ENCODE data around the gene PHRF1. TPM values are rescaled to one million over a fixed set of nuclear protein-coding genes. Genes with fewer than 3 reads are reported as not detected.

PHRF1 gene
- total RNA-seq, 4 donors from 2014 or later: 24.5 to 38.2 (median 28.7) TPM

DNA sequence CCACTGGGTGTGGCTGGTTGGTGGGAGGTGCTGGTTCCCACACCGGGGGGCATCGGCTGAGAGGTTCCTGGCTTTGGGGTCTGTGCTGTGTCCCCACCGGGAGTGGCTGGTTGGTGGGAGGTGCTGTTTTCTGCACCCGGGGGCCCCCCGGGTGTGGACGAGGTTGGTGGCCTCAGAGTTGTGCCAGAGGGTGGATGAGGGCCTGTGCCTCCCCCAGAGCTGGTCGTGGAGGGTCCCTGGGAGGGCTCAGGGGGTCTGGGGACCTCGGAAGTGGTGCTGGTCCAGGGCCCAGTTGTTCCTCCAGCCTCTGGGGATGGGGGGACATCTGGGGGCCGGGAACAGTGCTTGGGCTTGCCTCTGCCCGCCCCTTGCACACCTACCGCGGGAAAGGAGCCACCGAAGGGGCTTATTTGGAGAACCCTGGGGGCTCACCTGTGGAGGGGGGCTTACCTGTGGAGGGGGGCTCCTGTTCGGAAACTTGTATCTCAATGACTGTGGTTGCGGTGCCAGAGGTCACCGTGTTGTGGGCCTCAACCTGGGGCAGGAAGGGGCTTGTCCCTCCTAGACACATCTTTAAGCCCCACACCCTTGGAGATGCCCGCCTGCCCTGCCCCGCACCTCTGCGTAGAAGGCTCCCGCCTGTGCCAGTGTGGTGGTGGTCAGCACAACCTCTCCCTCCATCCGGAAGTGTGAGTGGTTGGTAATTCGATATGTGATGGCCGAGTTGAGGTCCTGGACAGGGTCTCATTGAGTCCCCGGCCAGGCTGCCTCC is 42.8 kb downstream of the PHRF1 start:
- H3K9me3 ChIP-seq: no peaks in the 10 kb centered on the region
- H3K4me3 ChIP-seq: no peak overlapping the region
- intact Hi-C loops (cut with DNase I): no loop called here
- H3K27me3 ChIP-seq: peaks cover 0 to 11% (median 0%) of the 10 kb centered on the region in 4 donors
- peaks cover 0 to 55% (median 33%) of the 10 kb centered on the region in 4 donors for H3K36me3 ChIP-seq
- DNase-seq (ENCODE audit: extremely low spot score): no peak
- no peak overlapping the region for H3K27ac ChIP-seq (replicated peaks in 1 of 4)
- TF ChIP-seq POLR2A (IDR thresholded peaks at IDR 0.05; ENCODE audit: low read depth) (no peak), EP300 (IDR thresholded peaks at IDR 0.05) (no peak), CTCF (IDR thresholded peaks at IDR 0.05) (no peak), POLR2AphosphoS5 (IDR thresholded peaks at IDR 0.05) (no peak)
- H3K4me1 ChIP-seq: peaks cover 14 to 37% (median 25%) of the 10 kb centered on the region in 4 donors
- WGBS: 89% methylated on average over 16 of the region's 24 CpGs

GRCh38 chr11:619628-620050 is 43.4 kb downstream of the PHRF1 start:
- H3K36me3 ChIP-seq: peaks cover 0 to 52% (median 31%) of the 10 kb centered on the region in 4 donors
- H3K4me3 ChIP-seq: no peak overlapping the region
- H3K27ac ChIP-seq (replicated peaks in 1 of 4): no peak overlapping the region
- intact Hi-C loops (cut with DNase I): no loop called here
- DNase-seq (ENCODE audit: extremely low spot score): no peak
- H3K9me3 ChIP-seq: no peaks in the 10 kb centered on the region
- H3K4me1 ChIP-seq: peaks cover 8 to 31% (median 19%) of the 10 kb centered on the region in 4 donors
- H3K27me3 ChIP-seq: peaks cover 0 to 17% (median 1%) of the 10 kb centered on the region in 4 donors
- no peak for TF ChIP-seq EP300 (IDR thresholded peaks at IDR 0.05)
- TF ChIP-seq POLR2AphosphoS5 (IDR thresholded peaks at IDR 0.05): no peak
- TF ChIP-seq CTCF (IDR thresholded peaks at IDR 0.05): no peak
- no peak for TF ChIP-seq POLR2A (IDR thresholded peaks at IDR 0.05; ENCODE audit: low read depth)
- WGBS: 95% methylated on average over 4 of the region's 22 CpGs

GRCh38 chr11:620201-620600 is 43.9 kb downstream of the PHRF1 start:
- Histone ChIP-seq H3K4me1 (peaks cover 2 to 26% (median 14%) of the 10 kb centered on the region in 4 donors), H3K36me3 (peaks cover 0 to 51% (median 30%) of the 10 kb centered on the region in 4 donors), H3K9me3 (no peaks in the 10 kb centered on the region), H3K27ac (replicated peaks in 1 of 4) (no peak overlapping the region), H3K4me3 (no peak overlapping the region), H3K27me3 (peaks cover 0 to 23% (median 2%) of the 10 kb centered on the region in 4 donors)
- TF ChIP-seq CTCF (IDR thresholded peaks at IDR 0.05) (no peak), POLR2A (IDR thresholded peaks at IDR 0.05; ENCODE audit: low read depth) (no peak), POLR2AphosphoS5 (IDR thresholded peaks at IDR 0.05) (no peak), EP300 (IDR thresholded peaks at IDR 0.05) (no peak)
- intact Hi-C loops (cut with DNase I): no loop called here
- 93% methylated on average over 12 of the region's 13 CpGs for WGBS
- DNase-seq (ENCODE audit: extremely low spot score): no peak

GRCh38 chr11:620935-621814 is 44.9 kb downstream of the PHRF1 start:
- Histone ChIP-seq H3K27me3 (peaks cover 0 to 33% (median 2%) of the 10 kb centered on the region in 4 donors), H3K27ac (replicated peaks in 1 of 4) (no peak overlapping the region), H3K4me1 (peaks cover 0 to 23% (median 10%) of the 10 kb centered on the region in 4 donors), H3K36me3 (peaks cover 0 to 51% (median 30%) of the 10 kb centered on the region in 4 donors), H3K9me3 (no peaks in the 10 kb centered on the region), H3K4me3 (no peak overlapping the region)
- intact Hi-C loops (cut with DNase I): no loop called here
- WGBS: 83% methylated on average over 27 of the region's 45 CpGs
- no peak for TF ChIP-seq CTCF (IDR thresholded peaks at IDR 0.05)
- no peak for TF ChIP-seq EP300 (IDR thresholded peaks at IDR 0.05)
- TF ChIP-seq POLR2A (IDR thresholded peaks at IDR 0.05; ENCODE audit: low read depth): no peak
- no peak for TF ChIP-seq POLR2AphosphoS5 (IDR thresholded peaks at IDR 0.05)
- no peak for DNase-seq (ENCODE audit: extremely low spot score)

Measured in esophagus muscularis mucosa (tissue), 4 donors.